Smooth muscle cell (in vitro differentiated cells): ENCODE data around the gene ADK. TPM values are rescaled to one million over a fixed set of nuclear protein-coding genes. Genes with fewer than 3 reads are reported as not detected.

Experiments used
- DNase-seq: peaks from one replicate; lab custom pipeline; 2025; ENCODE audit not compliant: unreplicated experiment; lab: John Stamatoyannopoulos, UW
- H2AFZ ChIP-seq: fragments of 200-600 bp; sonication (generic); 2 replicates; pipeline ENCODE4 v1.6.0; 2016; ENCODE audit warnings: antibody characterized with exemption, low read depth, mild to moderate bottlenecking
- H3F3A ChIP-seq: fragments of 200-600 bp; sonication (generic); 2 replicates; pipeline ENCODE4 v1.6.0; 2017; ENCODE audit warnings: antibody characterized with exemption, low read depth
- H3K27ac ChIP-seq: fragments of 200-600 bp; sonication (generic); 2 replicates; pipeline ENCODE4 v1.5.1; 2016; ENCODE audit warnings: low read depth, mild to moderate bottlenecking
- H3K27me3 ChIP-seq: fragments of 200-600 bp; sonication (generic); 2 replicates; pipeline ENCODE4 v1.6.1; 2016; ENCODE audit warnings: low read depth, mild to moderate bottlenecking
- H3K36me3 ChIP-seq: fragments of 200-600 bp; sonication (generic); 2 replicates; pipeline ENCODE4 v1.5.1; 2016; ENCODE audit warnings: low read depth
- H3K4me1 ChIP-seq: fragments of 200-600 bp; sonication (generic); 2 replicates; pipeline ENCODE4 v1.5.1; 2016; ENCODE audit warnings: low read depth
- H3K4me2 ChIP-seq: fragments of 200-600 bp; sonication (generic); 2 replicates; pipeline ENCODE4 v1.6.0; 2016; ENCODE audit warnings: mild to moderate bottlenecking
- H3K4me3 ChIP-seq: fragments of 200-600 bp; sonication (generic); 2 replicates; pipeline ENCODE4 v1.5.1; 2016; ENCODE audit warnings: mild to moderate bottlenecking
- H3K79me2 ChIP-seq: fragments of 200-600 bp; sonication (generic); 2 replicates; pipeline ENCODE4 v1.6.0; 2016; ENCODE audit warnings: low read depth, mild to moderate bottlenecking
- H3K9ac ChIP-seq: fragments of 200-600 bp; sonication (generic); 2 replicates; pipeline ENCODE4 v1.6.0; 2016; ENCODE audit warnings: low read depth
- H3K9me3 ChIP-seq: fragments of 200-600 bp; sonication (generic); replicated peaks from 2 replicates; pipeline ENCODE4 v1.5.1; 2016; ENCODE audit warnings: low read depth
- H4K20me1 ChIP-seq: fragments of 200-600 bp; sonication (generic); 2 replicates; pipeline ENCODE4 v1.6.0; 2016; ENCODE audit warnings: low read depth
- WGBS: methylation state at CpG from one replicate; pipeline ENCODE4 v1.1.7; 2016; ENCODE audit warnings: low lambda C conversion rate; 5-methylcytosine and 5-hydroxymethylcytosine counted together
- polyA plus RNA-seq: library from polyadenylated mRNA; unstranded; fragments of >200 nt; fragmentation: Nextera tagmentation; extraction: Ambion mirVana; gene quantifications from 2 replicates; pipeline ENCODE4 v1.2.1, GENCODE V29; 2016
- small RNA-seq: library from RNA; depleted of rRNA; stranded (forward); fragments of <200 nt; gene quantifications from one replicate; pipeline ENCODE3, GENCODE V24; 2014
- total RNA-seq: library from RNA; depleted of rRNA; stranded (reverse); fragments of >200 nt; gene quantifications from 2 replicates; pipeline ENCODE4 v1.2.3, GENCODE V29; 2014
- TF ChIP-seq, protein P1 (sequence below): fragments of 200-600 bp; sonication (generic); IDR thresholded peaks from 2 replicates; pipeline ENCODE4 v1.5.1; 2017; ENCODE audit warnings: borderline replicate concordance, mild to moderate bottlenecking, antibody characterized with exemption; ENCODE audit not compliant: insufficient read depth, poor library complexity, severe bottlenecking

The ADK gene
- total and polyA plus RNA-seq, 2 experiments from 2014 or later: 19.4 to 25.1 TPM

- no peak overlapping the region for H3K4me2 ChIP-seq
- 91% methylated on average over 10 of the region's 10 CpGs for WGBS
These were observed 604.3 kb downstream of the ADK start for GRCh38 chr10:74755273-74755672.

More at GRCh38 chr10:74755273-74755672, 604.3 kb downstream of the ADK start:
- no peaks in the 10 kb centered on the region for H3K27me3 ChIP-seq
- no peak overlapping the region for H3K27ac ChIP-seq
- H3K9me3 ChIP-seq: no peaks in the 10 kb centered on the region
- TF ChIP-seq, protein P1, sequence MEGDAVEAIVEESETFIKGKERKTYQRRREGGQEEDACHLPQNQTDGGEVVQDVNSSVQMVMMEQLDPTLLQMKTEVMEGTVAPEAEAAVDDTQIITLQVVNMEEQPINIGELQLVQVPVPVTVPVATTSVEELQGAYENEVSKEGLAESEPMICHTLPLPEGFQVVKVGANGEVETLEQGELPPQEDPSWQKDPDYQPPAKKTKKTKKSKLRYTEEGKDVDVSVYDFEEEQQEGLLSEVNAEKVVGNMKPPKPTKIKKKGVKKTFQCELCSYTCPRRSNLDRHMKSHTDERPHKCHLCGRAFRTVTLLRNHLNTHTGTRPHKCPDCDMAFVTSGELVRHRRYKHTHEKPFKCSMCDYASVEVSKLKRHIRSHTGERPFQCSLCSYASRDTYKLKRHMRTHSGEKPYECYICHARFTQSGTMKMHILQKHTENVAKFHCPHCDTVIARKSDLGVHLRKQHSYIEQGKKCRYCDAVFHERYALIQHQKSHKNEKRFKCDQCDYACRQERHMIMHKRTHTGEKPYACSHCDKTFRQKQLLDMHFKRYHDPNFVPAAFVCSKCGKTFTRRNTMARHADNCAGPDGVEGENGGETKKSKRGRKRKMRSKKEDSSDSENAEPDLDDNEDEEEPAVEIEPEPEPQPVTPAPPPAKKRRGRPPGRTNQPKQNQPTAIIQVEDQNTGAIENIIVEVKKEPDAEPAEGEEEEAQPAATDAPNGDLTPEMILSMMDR: no peak
- no peak for DNase-seq
- no peaks in the 10 kb centered on the region for H4K20me1 ChIP-seq
- H2AFZ ChIP-seq: no peak overlapping the region
- H3K9ac ChIP-seq: no peak overlapping the region
- H3K4me3 ChIP-seq: no peak overlapping the region
- no peaks in the 10 kb centered on the region for H3K79me2 ChIP-seq
- no peaks in the 10 kb centered on the region for H3F3A ChIP-seq
- no peaks in the 10 kb centered on the region for H3K4me1 ChIP-seq
- H3K36me3 ChIP-seq: no peaks in the 10 kb centered on the region

Small RNA genes within 50 kb of the gene (small RNA-seq; reads per million reads assigned to genes)
- gene RF00019: not detected
- 0.24 reads per million for gene TIMM9P1

Other genes starting within 250 kb of the ADK start
- 4.1 and 10.7 TPM in 2 replicates for gene PLAU, start 240.1 kb upstream of the ADK start, total RNA-seq
- gene PLAU, start 240.1 kb upstream of the ADK start, polyA plus RNA-seq: 9.2 and 28.9 TPM in 2 replicates
- gene VCL, start 153.1 kb upstream of the ADK start, total RNA-seq: 187 and 190 TPM in 2 replicates
- gene VCL, start 153.1 kb upstream of the ADK start, polyA plus RNA-seq: 128 TPM in 2 replicates
- gene AP3M1, start 393 bp upstream of the ADK start, total RNA-seq: 28.5 and 29.3 TPM in 2 replicates
- gene AP3M1, start 393 bp upstream of the ADK start, polyA plus RNA-seq: 18.3 and 29.1 TPM in 2 replicates